H1 (cell line): ENCODE measurements around the gene PPP2R2C. TPM values are rescaled to one million over a fixed set of nuclear protein-coding genes. Genes with fewer than 3 reads are reported as not detected.

Experiments
- CTCF ChIA-PET: fragments of 300-600 bp; sonication (Branson Sonifier 250); formaldehyde crosslinking; loops from one replicate; lab custom pipeline; 2021; ENCODE audit not compliant: partially characterized antibody; lab: Charles Lee
- POLR2A ChIA-PET: fragments of 300-600 bp; sonication (Branson Sonifier 250); formaldehyde crosslinking; loops from one replicate; lab custom pipeline; 2021; ENCODE audit warnings: inconsistent platforms; ENCODE audit not compliant: partially characterized antibody; lab: Charles Lee
- DNase-seq, 2 experiments: peaks; one replicate each; pipeline versions ENCODE4 v3.0.0 to v3.0.0-alpha.2; 2010 to 2022; ENCODE audit warnings: low spot score in 2 of 2, low read depth in 1 of 2, mixed read lengths in 1 of 2
- FAIRE-seq: peaks from 2 replicates; lab custom pipeline; 2011; peaks lifted over from hg19 to GRCh38; lab: Jason Lieb, UNC
- H2AFZ ChIP-seq: 2 replicates; pipeline ENCODE4 v1.8.1; 2012; ENCODE audit warnings: low read length, inconsistent platforms
- H2AK5ac ChIP-seq: 2 replicates; pipeline ENCODE4 v1.6.1; 2013; ENCODE audit warnings: low read depth, low read length
- H2BK120ac ChIP-seq: replicated peaks from 2 replicates; pipeline ENCODE3; 2013; ENCODE audit warnings: low read depth, low read length, inconsistent platforms
- H2BK12ac ChIP-seq: 2 replicates; pipeline ENCODE4 v1.6.1; 2013; ENCODE audit warnings: low read depth, low read length
- H2BK15ac ChIP-seq: 2 replicates; pipeline ENCODE4 v1.6.1; 2013; ENCODE audit warnings: low read length
- H2BK20ac ChIP-seq: 2 replicates; pipeline ENCODE4 v1.6.1; 2013; ENCODE audit warnings: low read length
- H2BK5ac ChIP-seq: 2 replicates; pipeline ENCODE4 v1.6.1; 2013; ENCODE audit warnings: low read depth, low read length
- H3K14ac ChIP-seq: 2 replicates; pipeline ENCODE4 v1.6.1; 2013; ENCODE audit warnings: inconsistent platforms; ENCODE audit not compliant: insufficient read length
- H3K18ac ChIP-seq: 2 replicates; pipeline ENCODE4 v1.6.1; 2013; ENCODE audit warnings: low read length; ENCODE audit errors: extremely low read depth
- H3K23ac ChIP-seq: 2 replicates; pipeline ENCODE4 v1.6.1; 2013; ENCODE audit warnings: inconsistent platforms; ENCODE audit not compliant: insufficient read length
- H3K23me2 ChIP-seq: 2 replicates; pipeline ENCODE4 v1.6.1; 2013; ENCODE audit warnings: low read depth, low read length
- H3K27ac ChIP-seq: 2 replicates; pipeline ENCODE4 v1.6.1; 2011; ENCODE audit warnings: low read depth, low read length, inconsistent platforms
- H3K27me3 ChIP-seq, 4 experiments: replicated peaks in 1 of 4; 1 replicate in 1 of 4; 2 replicates in 3 of 4; pipeline versions ENCODE4 v1.6.1 to v1.8.1; 2011 to 2013; ENCODE audit warnings: low read length in 3 of 4, mild to moderate bottlenecking in 3 of 4, inconsistent platforms in 2 of 4, mixed read lengths in 2 of 4, moderate library complexity in 1 of 4; ENCODE audit not compliant: control insufficient read depth in 3 of 4, insufficient read depth in 3 of 4; ENCODE audit errors: extremely low read depth in 1 of 4
- H3K36me3 ChIP-seq, 4 experiments: 2 replicates each; pipeline versions ENCODE4 v1.6.1 to v1.8.1; 2011 to 2013; ENCODE audit warnings: mild to moderate bottlenecking in 4 of 4, low read length in 3 of 4, moderate library complexity in 2 of 4, control low read depth in 1 of 4, inconsistent platforms in 1 of 4; ENCODE audit not compliant: insufficient read depth in 4 of 4, control insufficient read depth in 2 of 4
- H3K4ac ChIP-seq: replicated peaks from 2 replicates; pipeline ENCODE3; 2013; ENCODE audit warnings: low read length, low read depth, mixed read lengths, inconsistent platforms; ENCODE audit not compliant: insufficient read length
- H3K4me1 ChIP-seq, 4 experiments: replicated peaks in 1 of 4; 1 replicate in 1 of 4; 2 replicates in 3 of 4; pipeline versions ENCODE4 v1.6.1 to v1.8.1; 2011 to 2013; ENCODE audit warnings: low read length in 3 of 4, inconsistent platforms in 2 of 4, mixed read lengths in 1 of 4; ENCODE audit not compliant: insufficient read depth in 4 of 4, control insufficient read depth in 3 of 4
- H3K4me2 ChIP-seq, 2 experiments: 2 replicates each; pipeline versions ENCODE4 v1.6.1 to v1.8.1; 2011 to 2013; ENCODE audit warnings: low read depth in 2 of 2, low read length in 2 of 2, control low read depth in 1 of 2, inconsistent platforms in 1 of 2, mild to moderate bottlenecking in 1 of 2; ENCODE audit not compliant: insufficient read depth in 1 of 2
- H3K4me3 ChIP-seq, 4 experiments: fragments of 200-600, 300-600 bp in 1 of 4; sonication (generic), shearing (Covaris generic), sonication (Bioruptor Twin) in 1 of 4; 2 replicates each; pipeline versions ENCODE4 v1.5.1 to v1.8.1; 2011 to 2016; ENCODE audit warnings: low read length in 4 of 4, low read depth in 3 of 4, control low read depth in 2 of 4, inconsistent platforms in 2 of 4, mild to moderate bottlenecking in 2 of 4, mixed read lengths in 1 of 4, moderate library complexity in 1 of 4; ENCODE audit not compliant: insufficient read depth in 2 of 4; ENCODE audit errors: extremely low read depth in 1 of 4
- H3K56ac ChIP-seq: replicated peaks from 2 replicates; pipeline ENCODE3; 2013; ENCODE audit warnings: low read depth, mild to moderate bottlenecking, mixed read lengths, low read length, inconsistent platforms; ENCODE audit not compliant: insufficient read length
- H3K79me1 ChIP-seq: 2 replicates; pipeline ENCODE4 v1.6.1; 2013; ENCODE audit warnings: low read depth, low read length, control low read depth
- H3K79me2 ChIP-seq, 2 experiments: 2 replicates each; pipeline versions ENCODE4 v1.6.1 to v1.8.1; 2012 to 2013; ENCODE audit warnings: low read length in 2 of 2, mild to moderate bottlenecking in 2 of 2, inconsistent platforms in 1 of 2; ENCODE audit not compliant: insufficient read depth in 2 of 2, control insufficient read depth in 1 of 2
- H3K9ac ChIP-seq, 4 experiments: replicated peaks in 1 of 4; 1 replicate in 1 of 4; 2 replicates in 3 of 4; pipeline versions ENCODE4 v1.6.1 to v1.8.1; 2011 to 2013; ENCODE audit warnings: low read depth in 3 of 4, low read length in 3 of 4, control low read depth in 2 of 4, mild to moderate bottlenecking in 2 of 4, moderate library complexity in 2 of 4, inconsistent platforms in 1 of 4; ENCODE audit errors: extremely low read depth in 1 of 4
- H3K9me3 ChIP-seq, 2 experiments: 2 replicates each; pipeline versions ENCODE4 v1.6.1 to v1.8.1; 2012 to 2013; ENCODE audit warnings: mild to moderate bottlenecking in 2 of 2, moderate library complexity in 2 of 2, control low read depth in 1 of 2, inconsistent platforms in 1 of 2, low read depth in 1 of 2, low read length in 1 of 2, mixed read lengths in 1 of 2; ENCODE audit not compliant: insufficient read depth in 2 of 2
- H4K20me1 ChIP-seq, 2 experiments: replicated peaks in 1 of 2; 2 replicates each; pipeline versions ENCODE3 to v1.8.1; 2011 to 2013; ENCODE audit warnings: inconsistent platforms in 2 of 2, low read length in 2 of 2, mild to moderate bottlenecking in 1 of 2; ENCODE audit not compliant: insufficient read depth in 2 of 2, control insufficient read depth in 1 of 2
- H4K5ac ChIP-seq: 2 replicates; pipeline ENCODE4 v1.6.1; 2013; ENCODE audit warnings: low read length, low read depth, mixed read lengths, inconsistent platforms; ENCODE audit not compliant: insufficient read length
- H4K8ac ChIP-seq: 2 replicates; pipeline ENCODE4 v1.8.0; 2013; ENCODE audit warnings: mild to moderate bottlenecking, moderate library complexity, low read length, inconsistent platforms; ENCODE audit not compliant: insufficient read depth; ENCODE audit errors: extremely low read depth
- H4K91ac ChIP-seq: replicated peaks from 2 replicates; pipeline ENCODE3; 2013; ENCODE audit warnings: low read length, mixed read lengths, inconsistent platforms; ENCODE audit not compliant: insufficient read length
- KDM5A ChIP-seq: fragments of 200-600 bp; IDR thresholded peaks from 2 replicates; pipeline ENCODE4 v1.7.1; 2012; ENCODE audit warnings: mild to moderate bottlenecking, low read length, inconsistent platforms, mixed read lengths
- RNF2 ChIP-seq: fragments of 200-900, 300-1000 bp; sonication (generic); IDR thresholded peaks from 2 replicates; pipeline ENCODE4 v1.7.1; 2016; ENCODE audit warnings: borderline replicate concordance, low read depth, mild to moderate bottlenecking, antibody characterized with exemption, low read length; ENCODE audit not compliant: poor library complexity, severe bottlenecking; ENCODE audit errors: missing control alignments
- RXRA ChIP-seq: IDR thresholded peaks from 2 replicates; pipeline ENCODE4 v1.6.1; 2011; ENCODE audit warnings: low read depth, mild to moderate bottlenecking, low read length, moderate library complexity; ENCODE audit not compliant: insufficient read depth
- SIX5 ChIP-seq: IDR thresholded peaks from 2 replicates; pipeline ENCODE4 v1.6.1; 2011; ENCODE audit warnings: mild to moderate bottlenecking, low read depth, low read length
- WGBS, 2 experiments: shearing (Covaris generic) in 1 of 2; methylation state at CpG; one replicate each; pipeline versions ENCODE4 v1.1.6 to v1.1.7; 2013 to 2015; ENCODE audit warnings: low lambda C conversion rate in 2 of 2, mixed read lengths in 2 of 2, inconsistent platforms in 1 of 2, low coverage in 1 of 2, missing lambda C conversion rate in 1 of 2; ENCODE audit not compliant: insufficient replicate concordance in 2 of 2, insufficient coverage in 1 of 2, insufficient read length in 1 of 2; ENCODE audit errors: extremely low coverage in 1 of 2, missing lambda C conversion rate in 1 of 2; 5-methylcytosine and 5-hydroxymethylcytosine counted together
- polyA plus RNA-seq, 7 experiments: library from polyadenylated mRNA; depleted of rRNA in 3 of 7; stranded (reverse) in 5 of 7; unstranded in 2 of 7; fragments of >200 nt in 5 of 7; fragments of 200-250 nt in 2 of 7; gene quantifications; 1 replicate in 5 of 7; 2 replicates in 1 of 7; 4 replicates in 1 of 7; pipeline versions ENCODE4 v1.2.1 to v1.2.3, GENCODE V29; 2011 to 2013; ENCODE audit warnings: missing spikeins in 2 of 7, mixed read lengths in 2 of 7
- total RNA-seq: library from RNA; stranded (reverse); fragmentation: NEBNext Ultra II Directional; extraction: Animal tissue kit (Norgen Biotek cat#: 25700); gene quantifications from 2 replicates; pipeline ENCODE4 v1.2.1, GENCODE V29; 2021

Gene PPP2R2C
- total and polyA plus RNA-seq, 2 of the 8 experiments (the other 6 are each of a cell fraction or from before 2014, with no cell fraction given): 6.4 TPM

GRCh38 chr4:6291784-6292297, 180.6 kb downstream of the PPP2R2C start:
- Histone ChIP-seq H3K56ac (no peak overlapping the region), H2BK5ac (no peak overlapping the region), H3K79me1 (0 out of 2 replicates have a peak, but pooled peaks cover 3% of the 10 kb centered on the region), H3K23me2 (no peaks in the 10 kb centered on the region), H2BK12ac (no peak overlapping the region), H3K36me3 (peaks cover 0 to 10% (median 7%) of the 10 kb centered on the region in 4 experiments; a peak in 4 of 8 replicates), H3K4me3 (no peak overlapping the region), H2AK5ac (no peak overlapping the region), H3K79me2 (no peaks in the 10 kb centered on the region), H4K5ac (no peak overlapping the region), H4K8ac (no peak overlapping the region), H3K23ac (no peak overlapping the region), H3K9ac (no peak overlapping the region), H4K20me1 (peaks cover 0 to 5% of the 10 kb centered on the region in 2 experiments), H3K4me2 (no peak overlapping the region), H4K91ac (no peak overlapping the region), H3K27ac (no peak overlapping the region), H2BK120ac (no peak overlapping the region), H3K4me1 (no peaks in the 10 kb centered on the region), H3K27me3 (no peaks in the 10 kb centered on the region), H2BK15ac (no peak overlapping the region), H2BK20ac (no peak overlapping the region), H3K9me3 (no peaks in the 10 kb centered on the region), H3K4ac (no peak overlapping the region), H3K18ac (no peak overlapping the region), H2AFZ (no peak overlapping the region), H3K14ac (no peak overlapping the region)
- POLR2A ChIA-PET: interaction anchor here (1.1 kb wide), 1 partner anchor 10 kb away, joined by 3 read pairs; no protein-coding TSS in a partner anchor
- CTCF ChIA-PET: interaction anchor here (1.1 to 2.6 kb wide), 3 partner anchors 17 to 41 kb away, joined by 3 to 15 read pairs (median 3); no protein-coding TSS in a partner anchor
- TF ChIP-seq RXRA (no peak), KDM5A (no peak), RNF2 (no peak), SIX5 (no peak)
- 76% methylated on average over 18 of the region's 21 CpGs; no CpG with 5 or more reads in 1 of the 2 experiments for WGBS, 2 experiments
- no peak for DNase-seq
- no peak for FAIRE-seq
